PC-9 (cell line): Measurements from ENCODE around the gene LALBA. TPM values are rescaled to one million over a fixed set of nuclear protein-coding genes. Genes with fewer than 3 reads are reported as not detected.

ENCODE experiments used
- Bru-seq: library from RNA; stranded (reverse); fragments of 400-500 nt; gene quantifications from one replicate; lab custom pipeline; 2021; lab: Mats Ljungman, UMichigan
- BruChase-seq, 2 experiments: library from RNA; stranded (reverse); fragments of 400-500 nt; gene quantifications; one replicate each; lab custom pipeline; 2021; lab: Mats Ljungman, UMichigan
- BruUV-seq: library from RNA; stranded (reverse); fragments of 400-500 nt; replicated peaks from 2 replicates; lab custom pipeline; 2021; lab: Mats Ljungman, UMichigan
- CTCF ChIA-PET: fragments of 300-600 bp; sonication (Branson Sonifier 250); formaldehyde crosslinking; loops from one replicate; lab custom pipeline; 2022; ENCODE audit warnings: antibody characterized with exemption; lab: Charles Lee
- POLR2A ChIA-PET: fragments of 300-600 bp; sonication (Branson Sonifier 250); formaldehyde crosslinking; loops from one replicate; lab custom pipeline; 2022; ENCODE audit warnings: antibody characterized with exemption; ENCODE audit not compliant: unreplicated experiment; lab: Charles Lee
- DNase-seq, 2 experiments: peaks; one replicate each; pipeline versions ENCODE4 v3.0.0 to v3.0.0-alpha.2; 2015 to 2022; ENCODE audit warnings: mixed read lengths in 1 of 2
- H2AFZ ChIP-seq: fragments of 200-600 bp; sonication (generic); 2 replicates; pipeline ENCODE4 v1.8.1; 2017; ENCODE audit warnings: antibody characterized with exemption
- H3F3A ChIP-seq: fragments of 200-600 bp; sonication (generic); 2 replicates; pipeline ENCODE4 v1.8.1; 2017; ENCODE audit warnings: antibody characterized with exemption, mild to moderate bottlenecking, low read depth; ENCODE audit not compliant: insufficient read depth
- H3K27ac ChIP-seq: fragments of 200-600 bp; sonication (generic); 2 replicates; pipeline ENCODE4 v1.6.1; 2016; ENCODE audit warnings: mixed run types
- H3K27me3 ChIP-seq: fragments of 200-600 bp; sonication (generic); 2 replicates; pipeline ENCODE4 v1.6.1; 2016; ENCODE audit warnings: low read depth, mixed run types; ENCODE audit not compliant: insufficient read depth
- H3K36me3 ChIP-seq: fragments of 200-600 bp; sonication (generic); 2 replicates; pipeline ENCODE4 v1.6.1; 2016; ENCODE audit warnings: low read depth, mixed run types
- H3K4me1 ChIP-seq: fragments of 200-600 bp; sonication (generic); replicated peaks from 2 replicates; pipeline ENCODE4 v1.6.1; 2016; ENCODE audit warnings: mixed run types; ENCODE audit not compliant: insufficient read depth
- H3K4me2 ChIP-seq: fragments of 200-600 bp; sonication (generic); 2 replicates; pipeline ENCODE4 v1.6.1; 2017; ENCODE audit warnings: mixed run types
- H3K4me3 ChIP-seq: fragments of 200-600 bp; sonication (generic); 2 replicates; pipeline ENCODE4 v1.6.1; 2016; ENCODE audit warnings: mixed run types
- H3K79me2 ChIP-seq: fragments of 200-600 bp; sonication (generic); 2 replicates; pipeline ENCODE4 v1.6.1; 2017; ENCODE audit warnings: low read depth, mixed run types
- H3K9me2 ChIP-seq: fragments of 200-600 bp; sonication (generic); 2 replicates; pipeline ENCODE4 v1.8.1; 2017; ENCODE audit warnings: mild to moderate bottlenecking; ENCODE audit not compliant: insufficient read depth
- H3K9me3 ChIP-seq: fragments of 200-600 bp; sonication (generic); 2 replicates; pipeline ENCODE4 v1.8.1; 2016; ENCODE audit warnings: low read depth; ENCODE audit not compliant: insufficient read depth
- H4K20me1 ChIP-seq: fragments of 200-600 bp; sonication (generic); 2 replicates; pipeline ENCODE4 v1.8.1; 2017; ENCODE audit not compliant: insufficient read depth
- EZH2 ChIP-seq: fragments of 200-600 bp; sonication (generic); IDR thresholded peaks from 2 replicates; pipeline ENCODE4 v1.8.0; 2017; ENCODE audit warnings: antibody characterized with exemption, low read depth
- intact Hi-C: fragments of 100-400 bp; cut with micrococcal nuclease; formaldehyde crosslinking; loops from one replicate; pipeline ENCODE4 v1.10.0; 2022; ENCODE audit not compliant: unreplicated experiment
- long read RNA-seq: library from polyadenylated mRNA; stranded (forward); transcript quantifications from one replicate; pipeline ENCODE4 v2.0.0, GENCODE V29; 2022
- total RNA-seq: library from RNA; stranded (reverse); gene quantifications from 2 replicates; pipeline ENCODE4 v1.2.3, GENCODE V29; 2021
- TF ChIP-seq, protein P1 (sequence below): fragments of 200-600 bp; sonication (generic); conservative IDR thresholded peaks from 2 replicates; pipeline ENCODE4 v1.6.1; 2017; ENCODE audit warnings: mixed run types, antibody characterized with exemption, mild to moderate bottlenecking, moderate library complexity

Gene LALBA
- total RNA-seq, result not detected in 2 replicates
- not detected for Bru-seq, nascent RNA
- BruChase-seq, experiment 1, labeled RNA remaining after a 2-hour chase, result not detected
- percentile 16 among the genes with signal in this experiment for BruChase-seq, experiment 2, labeled RNA remaining after a 6-hour chase
- long read RNA-seq, result 0 reads

DNA sequence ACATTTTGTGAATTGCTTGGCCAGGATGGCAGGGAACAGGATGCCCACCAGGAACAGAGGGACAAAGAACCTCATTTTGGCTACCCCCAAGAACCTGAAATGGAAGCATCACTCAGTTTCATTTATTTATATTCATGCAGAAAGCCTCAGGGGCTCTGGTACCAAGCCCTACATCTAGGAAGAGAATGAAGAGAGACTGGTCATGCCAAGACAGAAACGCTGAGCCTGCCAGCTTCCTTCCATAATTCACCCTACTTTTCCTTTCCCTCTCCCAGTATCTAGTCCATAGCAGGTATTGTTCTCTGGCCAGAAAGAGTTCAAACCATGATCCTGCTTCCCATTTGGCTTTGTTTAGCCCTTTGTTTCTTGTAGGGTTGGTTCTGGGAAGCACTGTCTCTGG lies at the start of gene LALBA:
LALBA (minus strand) TSS at position 101 of the 400 bp plus-strand sequence; CDS start at position 75, 26 bp downstream.
- no peaks in the 10 kb centered on the region for H3K9me3 ChIP-seq
- BruUV-seq, result no TSS peak
- H3F3A ChIP-seq, result no peaks in the 10 kb centered on the region
- H3K4me3 ChIP-seq, result no peak within 1 kb of the TSS
- H3K4me2 ChIP-seq, result no peak within 1 kb of the TSS
- ChIA-PET CTCF (no interaction called here), POLR2A (interaction anchor here (0.5 kb wide), 1 partner anchor 45 kb away, joined by 4 read pairs; no protein-coding TSS in a partner anchor)
- no peak within 1 kb of the TSS for H3K27ac ChIP-seq
- intact Hi-C loops, result no loop called here
- H2AFZ ChIP-seq, result no peak within 1 kb of the TSS
- no peaks in the 10 kb centered on the region for H3K9me2 ChIP-seq
- TF ChIP-seq EZH2, result no peak
- TF ChIP-seq, protein P1, sequence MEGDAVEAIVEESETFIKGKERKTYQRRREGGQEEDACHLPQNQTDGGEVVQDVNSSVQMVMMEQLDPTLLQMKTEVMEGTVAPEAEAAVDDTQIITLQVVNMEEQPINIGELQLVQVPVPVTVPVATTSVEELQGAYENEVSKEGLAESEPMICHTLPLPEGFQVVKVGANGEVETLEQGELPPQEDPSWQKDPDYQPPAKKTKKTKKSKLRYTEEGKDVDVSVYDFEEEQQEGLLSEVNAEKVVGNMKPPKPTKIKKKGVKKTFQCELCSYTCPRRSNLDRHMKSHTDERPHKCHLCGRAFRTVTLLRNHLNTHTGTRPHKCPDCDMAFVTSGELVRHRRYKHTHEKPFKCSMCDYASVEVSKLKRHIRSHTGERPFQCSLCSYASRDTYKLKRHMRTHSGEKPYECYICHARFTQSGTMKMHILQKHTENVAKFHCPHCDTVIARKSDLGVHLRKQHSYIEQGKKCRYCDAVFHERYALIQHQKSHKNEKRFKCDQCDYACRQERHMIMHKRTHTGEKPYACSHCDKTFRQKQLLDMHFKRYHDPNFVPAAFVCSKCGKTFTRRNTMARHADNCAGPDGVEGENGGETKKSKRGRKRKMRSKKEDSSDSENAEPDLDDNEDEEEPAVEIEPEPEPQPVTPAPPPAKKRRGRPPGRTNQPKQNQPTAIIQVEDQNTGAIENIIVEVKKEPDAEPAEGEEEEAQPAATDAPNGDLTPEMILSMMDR, result no peak
- no peak for DNase-seq
- peaks cover 72% of the 10 kb centered on the region for H3K27me3 ChIP-seq
- H3K79me2 ChIP-seq, result no peaks in the 10 kb centered on the region
- no peaks in the 10 kb centered on the region for H3K36me3 ChIP-seq
- H3K4me1 ChIP-seq, result no peaks in the 10 kb centered on the region
- H4K20me1 ChIP-seq, result no peaks in the 10 kb centered on the region

DNA sequence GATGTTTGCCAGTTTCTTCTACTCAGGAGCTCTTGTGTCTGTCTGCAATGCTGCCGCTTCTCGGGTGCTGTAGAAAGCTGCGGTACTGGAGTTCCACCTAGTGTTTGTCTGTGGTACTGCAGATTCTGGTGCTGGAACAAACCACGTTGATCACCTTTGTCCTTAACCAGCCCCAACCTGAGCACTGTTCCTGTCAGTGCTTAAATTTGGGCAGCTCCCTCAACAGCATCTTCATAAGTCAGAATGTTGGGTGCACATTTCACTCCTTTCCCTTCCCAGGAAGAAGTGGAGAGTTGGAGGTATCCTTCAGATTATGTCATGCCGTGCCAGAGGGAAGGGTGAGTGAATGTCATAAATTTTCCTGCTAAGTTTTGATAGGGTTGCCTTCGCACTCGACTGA lies 48.7 kb upstream of the LALBA start:
- Histone ChIP-seq H3K9me3 (no peaks in the 10 kb centered on the region), H3K27me3 (peaks cover 27% of the 10 kb centered on the region), H2AFZ (no peak overlapping the region), H3K4me2 (no peak overlapping the region), H3K9me2 (no peaks in the 10 kb centered on the region), H3K4me3 (no peak overlapping the region), H3K79me2 (no peaks in the 10 kb centered on the region), H3F3A (no peaks in the 10 kb centered on the region), H3K36me3 (no peaks in the 10 kb centered on the region), H3K27ac (no peak overlapping the region), H3K4me1 (no peaks in the 10 kb centered on the region), H4K20me1 (no peaks in the 10 kb centered on the region)
- peak; percentile 63 to 69 for DNase-seq
- TF ChIP-seq, protein P1, result peak; percentile 97
- no peak for TF ChIP-seq EZH2
- POLR2A ChIA-PET, result interaction anchor here (0.6 kb wide), 1 partner anchor 22 kb away, joined by 3 read pairs; no protein-coding TSS in a partner anchor
- intact Hi-C loops, result loop anchor here (1.0 to 10.0 kb wide), 7 partner anchors 76 to 903 kb away; partner anchors contain the start of genes ASB8, CCDC184 and VDR
- BruUV-seq, result no TSS peak
- CTCF ChIA-PET, result interaction anchor here (1.0 kb wide), 1 partner anchor 421 kb away, joined by 3 read pairs; no protein-coding TSS in a partner anchor

- peaks cover 20% of the 10 kb centered on the region for H3K27me3 ChIP-seq
- H3K4me3 ChIP-seq, result no peak overlapping the region
- intact Hi-C loops, result loop anchor here (5.0 to 10.0 kb wide), 4 partner anchors 431 to 833 kb away; partner anchors contain the start of genes CCDC184 and VDR
- H3K4me1 ChIP-seq, result no peaks in the 10 kb centered on the region
- no TSS peak for BruUV-seq
- no peak overlapping the region for H3K4me2 ChIP-seq
- no peak overlapping the region for H2AFZ ChIP-seq
- no peaks in the 10 kb centered on the region for H3K9me2 ChIP-seq
- no peaks in the 10 kb centered on the region for H3F3A ChIP-seq
- no peaks in the 10 kb centered on the region for H4K20me1 ChIP-seq
- TF ChIP-seq EZH2, result no peak
- TF ChIP-seq, protein P1, result no peak
- no peak overlapping the region for H3K27ac ChIP-seq
- no peaks in the 10 kb centered on the region for H3K9me3 ChIP-seq
- H3K79me2 ChIP-seq, result no peaks in the 10 kb centered on the region
- CTCF ChIA-PET, result no interaction called here
- POLR2A ChIA-PET, result no interaction called here
- DNase-seq, result no peak
- no peaks in the 10 kb centered on the region for H3K36me3 ChIP-seq
Measured at GRCh38 chr12:48615681-48616080, 45.8 kb upstream of the LALBA start.
